GM10248 (cell line): ENCODE results near the gene ARL14EP.

Experiments
- CTCF ChIA-PET: fragments of 300-600 bp; sonication (Branson Sonifier 250); formaldehyde crosslinking; extraction: SDS; loops from one replicate; lab custom pipeline; 2021; ENCODE audit warnings: antibody characterized with exemption; lab: Yijun Ruan, JAX
- POLR2A ChIA-PET: fragments of 350-650 bp; sonication (Branson Sonifier 250); formaldehyde crosslinking; extraction: SDS; loops from one replicate; lab custom pipeline; 2020; ENCODE audit warnings: antibody characterized with exemption; lab: Yijun Ruan, JAX
- DNase-seq: peaks from one replicate; pipeline ENCODE4 v3.0.0; 2012; ENCODE audit errors: extremely low spot score
- CTCF ChIP-seq: IDR thresholded peaks from 2 replicates; pipeline ENCODE4 v1.5.1; 2012; ENCODE audit warnings: mild to moderate bottlenecking, low read depth; ENCODE audit errors: extremely low read depth, missing control alignments, control extremely low read depth

The ARL14EP gene

GRCh38 chr11:30377347-30377746 is 54.4 kb downstream of the ARL14EP start:
- no peak for TF ChIP-seq CTCF
- ChIA-PET CTCF (interaction anchor here (0.7 to 1.5 kb wide), 4 partner anchors 10 to 518 kb away, joined by 3 to 4 read pairs (median 3); no protein-coding TSS in a partner anchor), POLR2A (no interaction called here)
- no peak for DNase-seq

DNA sequence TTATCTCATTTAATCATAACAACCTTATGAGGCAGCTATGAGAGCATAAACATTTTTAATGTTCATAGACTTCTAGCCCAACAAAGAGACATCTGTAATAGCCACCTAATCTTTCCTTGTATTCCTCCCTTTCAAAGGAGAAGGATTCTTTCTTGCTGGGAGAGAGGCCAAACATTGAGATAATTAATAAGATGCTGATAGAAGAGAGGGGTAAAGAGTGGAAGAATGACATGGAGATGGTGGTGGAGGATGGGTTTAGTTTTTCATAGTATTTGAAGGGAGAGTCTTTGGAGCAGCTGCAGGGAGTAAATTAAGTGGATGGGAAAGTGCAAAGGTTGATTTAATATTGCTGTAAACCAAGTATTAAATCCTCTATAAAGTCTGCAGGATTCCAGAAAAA is 57.9 kb downstream of the ARL14EP start:
- DNase-seq, result no peak
- POLR2A ChIA-PET, result no interaction called here
- CTCF ChIA-PET, result interaction anchor here (1.1 to 1.3 kb wide), 2 partner anchors 22 to 30 kb away, joined by 3 read pairs; no protein-coding TSS in a partner anchor
- no peak for TF ChIP-seq CTCF

- no peak for TF ChIP-seq CTCF
- CTCF ChIA-PET, result interaction anchor here (1.1 kb wide), 2 partner anchors 15 to 29 kb away, joined by 3 read pairs; no protein-coding TSS in a partner anchor
- no peak for DNase-seq
- POLR2A ChIA-PET, result no interaction called here
Observed at GRCh38 chr11:30381879-30382278, 59.0 kb downstream of the ARL14EP start.
